Osteocyte (in vitro differentiated cells): ENCODE measurements around the gene BASP1. TPM values are rescaled to one million over a fixed set of nuclear protein-coding genes. Genes with fewer than 3 reads are reported as not detected.
"Not testable (repeated sequence)": the region's sequence is repeated elsewhere in the genome, so short reads cannot be mapped to it uniquely, and the experiment has no call there.

ENCODE experiments used
- DNase-seq: peaks from one replicate; pipeline ENCODE4 v3.0.0; 2021; ENCODE audit warnings: mixed read lengths; ENCODE audit not compliant: unreplicated experiment; ENCODE audit errors: extremely low spot score
- H3K27ac Mint-ChIP-seq: one replicate; pipeline ENCODE4 v1.8.0; 2021; ENCODE audit warnings: mild to moderate bottlenecking, mixed read lengths; ENCODE audit not compliant: unreplicated experiment
- H3K27me3 Mint-ChIP-seq: one replicate; pipeline ENCODE4 v1.8.0; 2021; ENCODE audit warnings: mixed read lengths; ENCODE audit not compliant: unreplicated experiment
- H3K36me3 Mint-ChIP-seq: one replicate; pipeline ENCODE4 v1.8.0; 2021; ENCODE audit warnings: mixed read lengths; ENCODE audit not compliant: unreplicated experiment
- H3K4me1 Mint-ChIP-seq: one replicate; pipeline ENCODE4 v1.8.0; 2021; ENCODE audit warnings: mixed read lengths; ENCODE audit not compliant: unreplicated experiment
- H3K4me3 Mint-ChIP-seq: one replicate; pipeline ENCODE4 v1.8.0; 2021; ENCODE audit warnings: mild to moderate bottlenecking, moderate library complexity, mixed read lengths; ENCODE audit not compliant: unreplicated experiment
- H3K9me3 Mint-ChIP-seq: one replicate; pipeline ENCODE4 v1.8.0; 2021; ENCODE audit warnings: mixed read lengths; ENCODE audit not compliant: unreplicated experiment
- CTCF ChIP-seq: fragments of 200-600 bp; sonication (generic); IDR thresholded peaks from 2 replicates; pipeline ENCODE4 v1.5.0; 2021; ENCODE audit warnings: antibody characterized with exemption, mild to moderate bottlenecking, moderate library complexity
- total RNA-seq: library from RNA; stranded (reverse); gene quantifications from 2 replicates; pipeline ENCODE4 v1.2.1, GENCODE V29; 2021

BASP1 gene
- total RNA-seq, 1 donor from 2014 or later, result 212 TPM

- Mint-ChIP-seq H3K4me1 (peaks cover 45% of the 10 kb centered on the region), H3K4me3 (no peak overlapping the region)
Observed at GRCh38 chr5:17308326-17309065, 91.1 kb downstream of the BASP1 start.

DNA sequence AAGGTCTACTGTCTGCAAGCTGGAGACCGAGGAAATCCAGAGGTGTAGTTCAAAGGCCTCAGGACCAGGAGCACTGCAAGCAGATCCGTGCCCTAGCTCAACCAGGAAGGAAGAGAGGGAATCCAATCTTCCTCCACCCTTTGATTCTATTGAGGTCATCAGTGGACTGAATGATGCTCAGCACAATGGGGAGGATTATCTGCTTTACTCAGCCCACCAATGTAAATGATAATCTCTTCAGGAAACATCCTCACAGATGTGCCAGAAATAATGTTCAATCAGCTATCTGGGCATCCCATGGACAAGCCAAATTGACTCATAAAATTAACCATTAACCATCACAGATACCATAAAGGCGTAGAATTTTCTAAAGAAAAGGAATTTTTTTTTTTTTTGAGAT lies 92.0 kb downstream of the BASP1 start:
- no peak for TF ChIP-seq CTCF
- H3K4me3 Mint-ChIP-seq, result no peak overlapping the region
- H3K27me3 Mint-ChIP-seq, result no peaks in the 10 kb centered on the region
- no peaks in the 10 kb centered on the region for H3K36me3 Mint-ChIP-seq
- no peak overlapping the region for H3K27ac Mint-ChIP-seq
- DNase-seq, result no peak
- no peaks in the 10 kb centered on the region for H3K9me3 Mint-ChIP-seq
- H3K4me1 Mint-ChIP-seq, result peaks cover 35% of the 10 kb centered on the region

More at GRCh38 chr5:17308326-17309065, 91.1 kb downstream of the BASP1 start:
- H3K27ac Mint-ChIP-seq, result no peak overlapping the region
- no peak for DNase-seq
- no peak for TF ChIP-seq CTCF
- no peaks in the 10 kb centered on the region for H3K9me3 Mint-ChIP-seq
- no peaks in the 10 kb centered on the region for H3K36me3 Mint-ChIP-seq
- no peaks in the 10 kb centered on the region for H3K27me3 Mint-ChIP-seq

DNA sequence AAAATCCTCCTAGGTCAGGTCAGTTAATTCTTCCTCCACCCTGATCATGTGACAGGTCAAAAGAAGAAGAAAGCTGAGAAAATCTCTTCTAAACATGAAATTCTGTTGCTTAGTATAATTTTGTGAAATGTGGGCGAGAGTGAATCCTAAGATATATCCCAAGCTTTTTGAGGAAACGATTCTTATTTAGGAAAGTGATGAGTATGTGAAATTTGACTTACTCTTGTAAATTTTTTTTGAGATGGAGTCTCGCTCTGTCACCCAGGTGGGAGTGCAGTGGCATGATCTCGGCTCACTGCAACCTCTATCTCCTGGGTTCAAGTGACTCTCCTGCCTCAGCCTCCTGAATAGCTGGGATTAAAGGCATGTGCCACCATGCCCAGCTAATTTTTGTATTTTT lies 93.1 kb downstream of the BASP1 start:
- not testable (repeated sequence) for DNase-seq, H3K27me3 Mint-ChIP-seq, H3K27ac Mint-ChIP-seq, H3K9me3 Mint-ChIP-seq, H3K4me3 Mint-ChIP-seq, H3K36me3 Mint-ChIP-seq
- H3K4me1 Mint-ChIP-seq, result peaks cover 35% of the 10 kb centered on the region

GRCh38 chr5:17311811-17312210 lies 94.4 kb downstream of the BASP1 start:
- DNase-seq, H3K27me3 Mint-ChIP-seq, H3K27ac Mint-ChIP-seq, H3K4me3 Mint-ChIP-seq, H3K36me3 Mint-ChIP-seq, H3K9me3 Mint-ChIP-seq: not testable (repeated sequence)
- H3K4me1 Mint-ChIP-seq, result peaks cover 35% of the 10 kb centered on the region

DNA sequence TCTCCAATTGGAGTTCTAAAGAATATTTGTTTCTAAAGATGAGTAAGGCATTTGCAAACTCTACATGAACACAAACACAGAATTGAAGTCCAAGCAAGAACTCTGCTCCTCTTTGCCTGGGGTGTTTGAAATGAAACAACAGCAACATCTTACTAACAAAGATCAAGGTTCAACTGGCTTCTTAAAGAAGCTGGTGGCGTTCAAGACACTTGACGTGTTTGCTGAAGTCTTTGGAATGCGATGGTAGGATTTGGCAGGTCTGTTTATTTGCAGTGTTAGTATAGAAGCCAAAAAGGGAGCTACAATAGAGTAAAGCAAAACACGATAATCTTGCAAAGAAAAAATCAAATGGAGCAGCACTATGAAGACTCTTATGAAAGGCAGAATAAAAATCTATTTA lies 94.9 kb downstream of the BASP1 start:
- Mint-ChIP-seq H3K27me3 (no peaks in the 10 kb centered on the region), H3K27ac (no peak overlapping the region), H3K9me3 (no peaks in the 10 kb centered on the region), H3K4me3 (no peak overlapping the region), H3K4me1 (peaks cover 40% of the 10 kb centered on the region), H3K36me3 (no peaks in the 10 kb centered on the region)
- TF ChIP-seq CTCF, result no peak
- no peak for DNase-seq

DNA sequence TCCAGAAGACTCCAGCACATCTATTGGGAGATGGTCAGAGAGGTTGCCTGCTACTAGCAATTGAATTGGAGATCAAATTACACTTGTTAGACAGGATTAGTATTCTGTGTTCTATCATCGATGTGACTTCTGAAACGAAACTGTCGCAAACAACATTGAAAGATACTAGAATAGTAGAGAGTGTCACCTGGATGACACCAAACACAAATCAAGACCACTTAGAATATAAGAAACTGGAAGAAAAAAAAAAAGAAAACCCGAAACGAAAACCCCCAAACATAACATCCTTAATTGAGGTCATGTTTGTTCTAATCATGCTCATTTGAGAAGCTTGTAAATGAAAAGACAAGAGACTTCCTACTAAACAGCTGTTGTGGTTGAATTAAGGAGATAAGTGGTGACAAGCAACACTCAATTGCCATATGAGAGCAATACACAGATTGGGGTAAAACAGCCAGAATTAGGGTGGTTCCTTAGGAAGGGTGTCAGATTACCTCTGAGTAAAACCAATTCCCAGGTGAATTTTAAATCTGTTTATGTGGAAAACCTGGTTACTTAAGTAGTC lies 97.6 kb downstream of the BASP1 start:
- no peak for TF ChIP-seq CTCF
- Mint-ChIP-seq H3K27me3 (no peaks in the 10 kb centered on the region), H3K36me3 (no peaks in the 10 kb centered on the region), H3K4me1 (peaks cover 52% of the 10 kb centered on the region), H3K9me3 (no peaks in the 10 kb centered on the region), H3K4me3 (no peak overlapping the region), H3K27ac (no peak overlapping the region)
- DNase-seq, result no peak
